ENCODE data around the gene SPTBN2.

SPTBN2 gene

DNA sequence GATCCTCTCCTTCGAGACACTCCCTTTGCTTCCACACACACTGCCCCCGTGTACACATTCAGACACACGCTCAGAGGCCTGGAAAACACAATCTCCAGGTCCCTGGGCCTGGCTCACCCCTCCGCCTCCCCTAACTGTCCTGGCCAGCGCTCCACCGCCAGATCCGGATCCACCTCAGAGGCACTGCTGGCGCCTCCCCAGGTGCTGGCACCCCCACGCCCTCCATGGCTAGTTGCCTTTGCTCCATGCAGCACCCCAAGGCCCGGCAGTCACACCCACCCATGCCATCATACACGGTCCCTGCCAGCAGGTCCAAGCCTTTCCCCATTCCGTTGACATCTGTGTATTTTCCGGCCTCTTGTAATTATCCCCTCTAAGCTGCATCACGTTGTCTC lies 11.1 kb downstream of the SPTBN2 start:
- no peak overlapping the region for H3K27ac Mint-ChIP-seq
- no peak for ATAC-seq
- no peaks in the 10 kb centered on the region for H3K9me3 Mint-ChIP-seq
- peaks cover 5% of the 10 kb centered on the region for H3K4me1 Mint-ChIP-seq
- H3K27me3 Mint-ChIP-seq, result peaks cover 70% of the 10 kb centered on the region
- H3K4me3 Mint-ChIP-seq, result no peak overlapping the region
- no peaks in the 10 kb centered on the region for H3K36me3 Mint-ChIP-seq

DNA sequence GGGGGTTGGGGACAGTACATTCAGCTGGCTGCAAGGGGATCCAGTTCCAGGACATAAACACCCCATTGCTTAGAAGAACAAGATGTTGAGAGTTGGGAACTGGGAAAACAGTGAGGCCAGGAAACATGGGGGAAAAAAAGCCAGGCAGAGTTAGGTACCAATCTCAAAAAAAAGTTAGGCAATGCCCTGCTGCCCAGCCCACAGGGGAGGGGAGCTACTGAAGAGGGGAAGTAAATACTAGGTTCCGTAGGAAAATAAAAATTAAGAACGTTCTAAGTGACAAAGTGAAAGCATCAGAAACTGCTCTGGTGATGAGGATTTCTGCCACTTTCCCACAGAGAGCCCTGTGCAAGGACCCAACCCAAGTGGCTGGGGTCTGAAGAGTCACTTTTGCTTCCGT lies 12.0 kb downstream of the SPTBN2 start:
- H3K4me3 Mint-ChIP-seq, result no peak overlapping the region
- H3K9me3 Mint-ChIP-seq, result no peaks in the 10 kb centered on the region
- H3K36me3 Mint-ChIP-seq, result no peaks in the 10 kb centered on the region
- no peak overlapping the region for H3K27ac Mint-ChIP-seq
- no peak for ATAC-seq
- H3K27me3 Mint-ChIP-seq, result peaks cover 70% of the 10 kb centered on the region
- H3K4me1 Mint-ChIP-seq, result peaks cover 5% of the 10 kb centered on the region

DNA sequence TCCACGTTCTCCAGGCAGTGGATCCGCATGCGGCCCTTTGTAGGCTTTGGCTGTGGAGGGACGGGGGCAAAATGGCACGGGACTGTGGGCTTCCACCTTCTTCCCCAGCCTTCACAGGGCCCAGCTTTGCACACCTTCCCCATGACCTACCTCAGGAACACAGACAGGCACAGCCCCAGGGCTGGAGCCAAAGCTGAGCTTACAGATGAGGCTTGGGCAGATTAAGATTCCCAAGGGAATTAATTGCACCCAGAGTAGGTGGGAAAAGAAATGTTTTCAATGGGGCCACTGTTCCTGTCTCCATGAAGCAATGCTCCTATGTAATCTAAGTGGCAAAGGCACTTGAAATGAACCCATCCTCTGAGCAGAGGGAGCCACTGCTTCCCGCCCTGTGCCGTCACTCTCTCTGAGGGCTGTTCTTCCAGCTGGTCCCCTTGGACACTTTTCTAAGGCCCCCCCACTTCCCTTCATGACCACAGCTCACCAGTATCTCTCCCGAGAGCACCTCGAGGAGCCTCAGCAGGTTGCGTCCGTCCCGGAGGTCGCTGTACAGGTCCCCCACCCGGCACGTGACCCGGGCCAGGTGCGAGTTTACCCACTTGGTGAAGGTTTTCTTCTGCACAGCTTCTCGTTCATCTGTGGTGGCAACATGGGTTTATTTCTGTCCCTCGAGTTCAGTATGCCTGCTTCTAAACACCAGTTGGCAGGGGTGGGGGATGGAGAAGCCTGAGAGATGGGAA lies 13.5 kb downstream of the SPTBN2 start:
- H3K27ac Mint-ChIP-seq, result no peak overlapping the region
- ATAC-seq, result no peak
- H3K27me3 Mint-ChIP-seq, result peaks cover 66% of the 10 kb centered on the region
- H3K36me3 Mint-ChIP-seq, result no peaks in the 10 kb centered on the region
- peaks cover 5% of the 10 kb centered on the region for H3K4me1 Mint-ChIP-seq
- no peak overlapping the region for H3K4me3 Mint-ChIP-seq
- no peaks in the 10 kb centered on the region for H3K9me3 Mint-ChIP-seq

DNA sequence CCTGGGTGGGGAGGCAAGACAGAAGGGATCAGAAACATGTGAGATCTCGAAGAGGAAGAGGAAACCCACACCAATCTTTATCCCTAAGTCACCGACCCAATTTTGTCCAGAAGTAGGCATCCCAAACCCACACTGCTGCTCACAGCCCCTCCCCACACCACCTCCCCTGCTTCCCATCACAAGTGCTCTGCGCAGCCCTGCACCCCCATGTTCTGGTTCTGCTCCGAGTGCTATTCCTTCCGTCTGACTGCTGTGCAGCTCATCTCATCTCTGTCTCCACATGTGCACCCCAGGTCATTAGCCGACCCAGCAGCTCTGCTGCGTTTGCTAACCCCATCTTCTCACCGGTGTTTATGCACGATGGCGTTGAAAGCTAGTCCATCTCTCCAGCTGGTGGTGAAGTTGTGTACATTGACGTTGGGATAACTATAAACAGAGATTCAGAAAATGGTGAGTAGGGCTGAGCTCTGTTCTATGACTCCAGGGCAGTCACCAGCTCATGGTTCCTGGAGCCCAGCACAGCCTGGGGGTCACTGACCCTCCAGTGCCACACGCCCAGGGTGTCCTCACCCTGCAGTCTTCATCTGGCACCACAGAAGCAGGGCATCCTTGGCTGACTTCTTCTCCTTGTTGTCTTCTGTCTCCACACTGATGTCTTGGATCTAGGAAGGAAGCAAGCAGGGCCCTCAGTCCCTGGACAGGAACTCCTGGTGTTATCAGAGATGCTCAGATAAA lies 15.1 kb downstream of the SPTBN2 start:
- no peaks in the 10 kb centered on the region for H3K4me1 Mint-ChIP-seq
- H3K27ac Mint-ChIP-seq, result no peak overlapping the region
- ATAC-seq, result no peak
- H3K27me3 Mint-ChIP-seq, result peaks cover 50% of the 10 kb centered on the region
- H3K36me3 Mint-ChIP-seq, result no peaks in the 10 kb centered on the region
- H3K4me3 Mint-ChIP-seq, result no peak overlapping the region
- H3K9me3 Mint-ChIP-seq, result no peaks in the 10 kb centered on the region

DNA sequence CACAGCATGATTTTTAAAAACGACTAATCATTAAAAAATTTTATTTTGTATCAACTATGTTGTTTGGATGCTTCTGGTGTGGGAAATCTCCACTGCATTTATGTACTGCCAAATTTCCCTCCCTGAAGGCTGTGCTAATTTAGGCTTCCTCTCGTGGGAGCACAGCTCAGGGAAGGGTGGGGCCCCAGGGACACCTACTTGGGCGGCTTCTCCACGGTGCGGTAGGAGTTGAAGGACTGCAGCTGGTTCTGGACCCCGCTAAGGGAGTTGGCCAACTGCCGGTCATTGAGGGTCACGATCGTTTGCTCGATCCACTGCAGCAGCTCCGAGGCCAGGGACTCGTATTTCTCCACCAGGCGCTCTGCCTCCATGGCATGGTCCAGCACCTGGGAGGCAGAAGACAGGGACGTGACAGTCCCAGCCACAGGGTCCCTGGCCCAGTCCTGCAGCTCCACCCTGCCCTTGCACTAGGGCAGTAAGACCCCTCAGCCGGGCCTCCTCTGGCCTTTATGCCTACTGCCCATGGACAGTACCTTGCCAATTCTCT lies 18.6 kb downstream of the SPTBN2 start:
- H3K27me3 Mint-ChIP-seq, result peaks cover 25% of the 10 kb centered on the region
- no peaks in the 10 kb centered on the region for H3K4me1 Mint-ChIP-seq
- no peak for ATAC-seq
- H3K27ac Mint-ChIP-seq, result no peak overlapping the region
- no peak overlapping the region for H3K4me3 Mint-ChIP-seq
- no peaks in the 10 kb centered on the region for H3K36me3 Mint-ChIP-seq
- no peaks in the 10 kb centered on the region for H3K9me3 Mint-ChIP-seq

DNA sequence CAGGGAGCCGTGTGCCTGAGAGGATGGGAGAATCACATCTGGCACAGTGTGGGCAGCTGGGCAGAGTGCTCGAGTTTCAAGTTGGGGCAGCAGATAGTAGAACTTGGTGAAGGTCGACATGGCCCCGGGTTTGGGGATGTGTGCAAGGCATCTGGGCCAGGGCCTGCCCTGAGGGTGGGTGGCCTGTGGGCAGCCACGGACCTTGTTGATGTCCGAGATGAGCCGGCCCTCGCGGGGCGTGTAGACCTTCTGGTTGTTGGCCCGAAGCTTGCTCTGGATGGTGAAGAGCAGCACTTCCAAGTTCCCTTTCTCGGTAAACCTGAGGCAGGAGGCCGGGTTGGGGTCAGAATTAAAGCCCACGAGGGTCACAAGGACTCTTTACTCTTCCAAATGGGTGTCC lies 20.3 kb downstream of the SPTBN2 start:
- H3K36me3 Mint-ChIP-seq, result no peaks in the 10 kb centered on the region
- no peak for ATAC-seq
- H3K4me3 Mint-ChIP-seq, result no peak overlapping the region
- peaks cover 7% of the 10 kb centered on the region for H3K27me3 Mint-ChIP-seq
- no peaks in the 10 kb centered on the region for H3K9me3 Mint-ChIP-seq
- H3K27ac Mint-ChIP-seq, result no peak overlapping the region
- H3K4me1 Mint-ChIP-seq, result no peaks in the 10 kb centered on the region

DNA sequence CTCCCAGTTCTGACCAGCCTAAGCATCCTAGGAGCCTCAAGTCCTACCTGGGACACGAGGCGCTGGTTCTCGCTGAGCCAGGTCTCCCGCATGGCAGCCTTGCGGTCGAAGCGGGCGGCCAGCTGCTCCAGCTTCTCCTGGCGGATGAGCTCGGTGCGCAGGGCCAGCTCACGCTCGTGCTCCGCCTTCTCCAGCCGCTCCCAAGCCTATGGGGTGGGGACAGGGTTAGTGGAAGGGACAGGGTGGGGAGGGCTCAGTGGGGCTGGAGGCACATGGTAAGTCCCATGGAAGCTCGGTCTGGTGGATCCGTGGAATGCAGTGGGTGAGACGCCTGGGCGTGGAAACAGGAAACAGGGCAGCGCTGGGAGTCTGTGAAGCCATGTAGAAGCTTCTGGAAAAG lies 20.9 kb downstream of the SPTBN2 start:
- no peaks in the 10 kb centered on the region for H3K4me1 Mint-ChIP-seq

DNA sequence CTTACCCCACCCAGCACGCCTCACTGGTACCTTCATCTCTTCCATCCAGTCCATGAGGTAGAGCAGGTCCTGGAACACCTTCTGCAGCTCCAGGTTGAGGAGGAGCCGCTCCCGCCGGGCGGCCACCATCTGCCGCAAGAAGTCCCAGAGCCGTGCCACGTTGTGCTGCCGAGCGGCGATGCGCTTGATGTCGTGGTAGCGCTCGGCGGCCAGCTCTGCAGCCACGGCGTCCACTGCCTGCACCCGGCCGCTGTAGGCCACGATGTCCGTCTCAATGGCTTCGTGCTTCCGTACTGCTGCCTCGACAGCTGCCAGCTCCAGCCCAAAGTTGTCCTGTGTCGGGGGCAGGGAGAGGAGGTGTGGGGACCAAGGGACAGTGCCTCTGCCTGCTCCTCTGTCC lies 21.5 kb downstream of the SPTBN2 start:
- Mint-ChIP-seq H3K27me3 (no peaks in the 10 kb centered on the region), H3K9me3 (no peaks in the 10 kb centered on the region), H3K4me1 (no peaks in the 10 kb centered on the region), H3K4me3 (no peak overlapping the region), H3K27ac (no peak overlapping the region), H3K36me3 (no peaks in the 10 kb centered on the region)
- ATAC-seq, result no peak

More for the DNA sequence above, 20.9 kb downstream of the SPTBN2 start:
- H3K27me3 Mint-ChIP-seq, result peaks cover 1% of the 10 kb centered on the region
- no peak for ATAC-seq
- H3K4me3 Mint-ChIP-seq, result no peak overlapping the region
- no peaks in the 10 kb centered on the region for H3K9me3 Mint-ChIP-seq
- no peak overlapping the region for H3K27ac Mint-ChIP-seq
- H3K36me3 Mint-ChIP-seq, result no peaks in the 10 kb centered on the region

DNA sequence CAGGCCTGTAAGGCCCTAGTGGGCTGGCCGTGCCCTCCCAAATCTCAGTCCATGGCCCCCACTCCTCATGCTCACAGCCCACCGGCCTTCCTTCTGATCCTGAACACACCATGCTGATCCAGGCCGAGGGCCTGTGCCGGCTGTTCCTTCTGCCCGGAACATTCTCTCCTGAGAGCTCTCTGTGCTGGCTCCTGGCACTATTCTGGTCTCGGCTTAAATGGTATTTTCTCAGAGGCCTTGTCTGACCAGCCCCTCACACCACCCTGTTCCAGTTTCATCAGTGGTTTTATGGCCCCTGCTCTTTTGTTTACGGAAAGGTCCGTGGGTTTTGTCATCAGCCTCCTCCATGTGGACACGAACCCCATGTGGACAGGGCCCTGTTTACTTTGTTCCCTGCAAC lies 22.0 kb downstream of the SPTBN2 start:
- no peaks in the 10 kb centered on the region for H3K4me1 Mint-ChIP-seq
- no peak for ATAC-seq
- H3K9me3 Mint-ChIP-seq, result no peaks in the 10 kb centered on the region
- H3K27me3 Mint-ChIP-seq, result no peaks in the 10 kb centered on the region
- H3K36me3 Mint-ChIP-seq, result no peaks in the 10 kb centered on the region
- no peak overlapping the region for H3K4me3 Mint-ChIP-seq
- no peak overlapping the region for H3K27ac Mint-ChIP-seq

DNA sequence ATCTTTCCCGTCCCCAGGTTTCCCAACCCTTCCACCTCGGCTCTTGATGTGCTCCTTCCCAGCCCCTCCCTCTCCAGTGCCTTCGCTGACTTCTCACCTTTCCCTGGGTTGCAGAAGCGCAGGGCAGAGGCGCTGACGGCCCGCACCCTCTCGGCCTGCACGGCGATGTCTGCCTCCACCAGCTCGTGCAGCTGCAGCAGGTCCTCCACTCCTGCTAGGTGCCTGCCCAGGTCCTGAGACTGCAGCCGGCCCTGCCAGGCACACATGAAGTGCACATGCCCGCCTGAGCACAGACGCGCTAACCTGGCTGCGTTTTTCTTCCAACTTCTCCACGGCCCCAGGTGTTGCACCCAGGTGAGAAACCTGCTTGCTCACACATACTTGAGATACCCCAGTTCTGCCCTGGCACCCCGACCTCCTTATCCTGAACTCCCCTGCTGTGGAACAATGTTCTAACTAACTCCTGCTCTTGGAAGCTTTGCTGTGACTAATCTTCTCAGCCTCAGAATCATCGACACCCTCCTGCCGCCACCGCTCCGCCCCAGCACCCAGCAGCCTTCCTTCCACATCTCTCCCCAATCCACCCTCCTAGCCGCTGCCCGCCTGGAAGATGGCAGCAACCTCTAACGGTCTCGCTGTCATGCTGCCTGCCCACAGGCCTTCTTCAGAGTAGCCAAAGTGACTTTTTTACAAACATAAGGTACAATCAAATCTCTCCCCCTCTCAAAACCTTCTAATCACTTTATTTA lies 23.3 kb downstream of the SPTBN2 start:
- no peak overlapping the region for H3K4me3 Mint-ChIP-seq
- no peak for ATAC-seq
- H3K9me3 Mint-ChIP-seq, result no peaks in the 10 kb centered on the region
- H3K27me3 Mint-ChIP-seq, result no peaks in the 10 kb centered on the region
- no peaks in the 10 kb centered on the region for H3K4me1 Mint-ChIP-seq
- no peak overlapping the region for H3K27ac Mint-ChIP-seq
- H3K36me3 Mint-ChIP-seq, result no peaks in the 10 kb centered on the region

DNA sequence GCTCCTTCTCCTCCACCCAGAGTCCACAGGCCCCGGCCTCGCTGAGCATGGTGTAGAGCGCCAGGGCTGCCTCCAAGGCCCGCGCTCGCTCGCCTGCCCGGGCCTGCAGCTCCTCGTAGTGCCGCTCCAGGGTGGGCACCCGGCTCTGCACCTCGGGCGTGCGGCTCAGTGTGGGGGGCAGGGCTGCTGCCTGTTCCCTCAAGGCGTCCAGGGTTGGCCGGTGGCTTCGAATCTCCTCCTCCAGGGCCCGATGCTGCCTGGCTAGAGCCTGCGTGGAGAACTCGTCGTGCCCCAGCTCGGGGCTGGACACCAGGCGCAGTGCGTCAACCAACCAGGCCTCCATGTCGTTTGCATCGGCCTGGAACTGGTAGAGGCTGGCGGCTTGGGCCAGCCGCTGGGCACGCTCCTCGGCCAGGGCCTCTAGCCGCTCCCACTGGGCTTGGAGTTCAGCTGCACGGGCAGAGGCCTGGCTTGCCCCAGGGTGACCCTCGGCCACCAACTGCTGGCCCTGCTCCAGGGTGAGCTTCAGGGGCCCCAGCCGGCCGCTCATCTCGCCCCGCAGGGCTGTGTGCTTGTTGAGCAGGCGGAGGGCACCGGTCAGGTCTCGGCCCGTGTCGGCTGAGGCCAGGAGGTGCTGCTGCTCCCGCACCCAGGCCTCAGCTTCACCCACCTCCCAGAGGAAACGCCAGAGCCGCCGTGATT lies 24.2 kb downstream of the SPTBN2 start:
- no peaks in the 10 kb centered on the region for H3K36me3 Mint-ChIP-seq

DNA sequence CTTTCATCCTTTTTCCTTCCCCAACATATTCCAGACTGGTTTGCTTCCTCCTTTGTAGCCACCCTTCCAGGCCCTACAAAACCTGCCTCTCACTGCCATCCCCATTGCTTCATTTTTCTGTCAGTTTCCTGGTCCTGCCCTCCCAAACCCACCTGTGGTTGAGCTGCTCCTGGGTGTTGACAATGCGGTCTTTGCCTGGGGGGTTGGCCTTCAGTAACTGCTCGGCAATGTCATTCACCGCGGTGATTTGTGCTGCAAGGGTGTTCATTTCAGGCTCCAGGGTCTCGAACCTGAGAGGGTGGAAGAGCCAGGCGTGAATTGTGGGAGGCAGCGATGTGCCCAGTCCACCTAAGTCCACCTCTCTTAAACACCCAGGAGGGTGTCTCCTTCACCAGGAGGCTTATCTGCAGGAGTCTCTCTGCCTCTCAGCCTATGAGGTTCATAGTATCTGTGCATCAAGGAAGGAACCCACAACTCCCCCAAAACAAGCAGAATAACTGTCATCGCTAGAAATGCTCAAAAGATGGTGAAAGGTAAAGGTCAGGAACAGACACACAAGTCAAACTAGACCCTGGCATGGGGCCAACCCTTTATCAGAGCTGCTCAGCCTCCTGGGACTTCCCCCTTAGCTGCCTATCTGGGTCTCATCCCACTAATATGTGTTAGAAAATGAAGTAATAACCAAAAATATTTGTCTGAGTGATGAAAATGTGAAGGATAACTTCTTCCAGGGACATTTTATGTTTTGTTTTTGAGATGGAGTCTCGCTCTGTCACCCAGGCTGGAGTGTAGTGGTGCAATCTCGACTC lies 27.4 kb downstream of the SPTBN2 start:
- Mint-ChIP-seq H3K27ac (no peak overlapping the region), H3K9me3 (peaks cover 2% of the 10 kb centered on the region), H3K4me3 (no peak overlapping the region), H3K27me3 (no peaks in the 10 kb centered on the region), H3K36me3 (no peaks in the 10 kb centered on the region), H3K4me1 (no peaks in the 10 kb centered on the region)
- ATAC-seq, result no peak

More for the DNA sequence above, 24.2 kb downstream of the SPTBN2 start:
- no peak overlapping the region for H3K27ac Mint-ChIP-seq
- H3K9me3 Mint-ChIP-seq, result peaks cover 1% of the 10 kb centered on the region
- no peaks in the 10 kb centered on the region for H3K4me1 Mint-ChIP-seq
- ATAC-seq, result peak; percentile 52
- H3K4me3 Mint-ChIP-seq, result no peak overlapping the region
- no peaks in the 10 kb centered on the region for H3K27me3 Mint-ChIP-seq

DNA sequence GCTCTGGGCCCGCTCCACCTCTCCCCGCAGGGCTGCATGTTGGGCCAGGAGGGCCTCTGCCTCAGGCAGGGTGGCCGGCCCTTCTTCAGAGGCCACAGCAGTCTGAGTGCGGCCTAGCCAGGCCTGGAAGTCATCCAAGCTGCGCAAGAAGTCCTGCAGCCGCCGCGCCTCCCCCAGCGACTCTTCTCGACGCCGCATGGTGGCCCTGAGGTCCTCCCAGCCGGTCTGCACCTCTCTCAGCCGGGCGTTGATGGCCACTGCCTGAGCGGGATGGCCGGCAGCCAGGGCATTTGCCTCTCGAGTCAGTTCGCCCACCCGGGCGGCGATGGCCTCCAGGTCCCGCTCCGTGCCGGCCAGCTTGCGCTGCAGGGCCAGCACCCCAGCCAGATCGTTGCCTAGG lies 28.3 kb downstream of the SPTBN2 start:
- Mint-ChIP-seq H3K27ac (no peak overlapping the region), H3K4me1 (no peaks in the 10 kb centered on the region), H3K9me3 (peaks cover 2% of the 10 kb centered on the region), H3K4me3 (no peak overlapping the region), H3K36me3 (no peaks in the 10 kb centered on the region), H3K27me3 (no peaks in the 10 kb centered on the region)
- ATAC-seq, result no peak

DNA sequence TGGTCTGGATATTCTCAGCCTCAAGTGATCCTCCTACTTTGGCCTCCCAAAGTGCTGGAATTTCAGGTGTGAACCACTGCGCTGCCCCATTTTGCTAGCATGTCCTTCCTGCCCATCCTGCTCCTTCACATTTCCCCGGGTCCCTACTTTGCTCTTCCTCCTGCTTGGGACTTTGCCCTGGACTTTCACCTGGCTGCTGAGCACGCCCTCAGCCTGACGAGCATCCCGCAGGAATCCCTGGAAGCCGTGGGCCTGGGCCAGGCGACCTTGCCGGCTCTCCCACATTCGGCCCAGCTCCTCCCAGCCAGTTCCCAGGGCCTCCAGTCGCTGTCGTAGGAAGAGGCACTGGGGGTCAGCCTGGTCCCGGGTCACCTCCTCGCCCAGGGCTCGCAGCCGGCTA lies 28.7 kb downstream of the SPTBN2 start:
- Mint-ChIP-seq H3K4me1 (no peaks in the 10 kb centered on the region), H3K27ac (no peak overlapping the region), H3K36me3 (no peaks in the 10 kb centered on the region), H3K27me3 (no peaks in the 10 kb centered on the region), H3K4me3 (no peak overlapping the region), H3K9me3 (peaks cover 2% of the 10 kb centered on the region)
- ATAC-seq, result no peak
